Islet precursor cell (in vitro differentiated cells): ENCODE measurements around the gene GMDS.

ENCODE experiments used
- DNase-seq: peaks from one replicate; pipeline ENCODE4 v3.0.0-alpha.2; 2018

GMDS gene

DNA sequence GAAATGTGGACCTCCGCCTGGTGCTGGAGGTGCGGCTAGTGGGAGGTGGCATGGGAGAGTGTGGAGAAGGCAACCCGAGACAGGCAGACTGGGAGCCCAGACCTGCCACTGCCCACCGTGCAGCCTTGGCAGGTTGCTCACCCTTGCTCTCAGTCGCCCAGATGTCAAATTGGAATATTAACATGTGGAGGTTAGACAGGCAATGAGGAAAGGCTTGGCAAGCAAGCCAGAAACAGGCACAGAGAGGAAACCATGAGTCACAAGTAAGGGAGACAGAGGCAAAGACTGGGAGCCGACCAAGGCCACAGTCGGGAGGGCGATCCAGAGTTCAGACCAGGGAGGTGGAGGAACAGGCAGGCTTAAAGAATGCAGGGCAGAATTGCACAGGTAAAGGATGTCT lies 457.5 kb downstream of the GMDS start:
- no peak for DNase-seq

- DNase-seq = no peak
These were observed 458.7 kb downstream of the GMDS start for GRCh38 chr6:1786455-1787453.

- no peak for DNase-seq
These were observed 461.0 kb downstream of the GMDS start for GRCh38 chr6:1784422-1784884.

GRCh38 chr6:1781817-1782184 lies 463.6 kb downstream of the GMDS start:
- DNase-seq = no peak

- no peak for DNase-seq
These were observed 464.1 kb downstream of the GMDS start for GRCh38 chr6:1781152-1781816.

DNA sequence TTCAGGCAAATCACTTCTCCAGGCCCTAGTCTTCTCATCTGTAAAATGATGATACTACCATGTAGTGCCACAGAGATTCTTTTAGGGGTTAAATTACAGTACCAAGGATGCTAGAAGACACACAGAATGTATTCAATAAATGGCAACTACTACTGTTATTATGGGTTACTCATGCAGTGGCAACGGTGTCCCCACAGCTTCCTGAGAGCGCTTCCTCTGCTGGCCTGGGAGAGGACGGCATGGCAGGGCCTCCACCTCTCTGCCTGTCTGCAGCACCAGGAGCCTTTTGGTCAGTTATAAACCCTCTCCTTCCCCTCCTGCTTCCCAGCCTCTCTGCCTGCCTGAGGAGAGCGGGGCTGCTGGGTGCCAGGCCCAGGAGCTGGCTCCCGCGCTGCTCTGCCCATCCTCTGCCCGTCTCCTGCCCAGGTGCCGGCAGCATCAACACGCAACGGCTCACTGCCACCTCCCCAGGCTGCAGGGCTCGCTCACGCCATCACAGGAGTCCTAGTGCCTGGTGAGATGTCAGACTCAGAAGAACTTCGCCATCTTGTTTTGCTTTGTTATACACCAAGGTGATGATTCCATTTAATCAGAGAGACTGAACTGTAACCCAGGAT lies 465.0 kb downstream of the GMDS start:
- DNase-seq = no peak

DNA sequence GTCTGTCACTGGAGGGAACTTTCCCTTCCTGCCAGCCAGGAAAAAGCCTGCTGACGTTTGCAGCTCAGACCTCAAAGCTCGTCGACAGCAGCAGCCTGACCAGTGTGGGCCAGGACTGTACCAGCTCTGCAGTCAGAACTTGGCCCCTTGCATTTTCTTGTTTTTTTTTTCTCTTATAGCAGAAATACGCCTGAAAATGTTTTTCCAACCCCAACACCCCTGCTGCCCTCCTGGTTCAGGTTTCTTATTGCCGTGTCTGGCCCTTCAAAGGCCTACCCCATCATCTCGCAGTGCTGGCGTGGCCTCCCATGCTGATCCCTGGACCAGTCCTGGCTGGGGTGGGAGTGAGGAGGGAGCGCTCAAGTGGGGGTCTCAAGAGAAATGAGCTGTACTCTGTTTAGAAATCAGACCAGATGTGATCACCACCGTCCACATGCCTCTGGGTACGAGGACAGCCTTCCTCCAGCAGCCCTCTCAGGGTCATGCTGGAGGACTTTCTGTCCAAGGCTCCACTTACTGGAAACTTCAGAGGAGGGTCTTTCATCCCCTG lies 466.6 kb downstream of the GMDS start:
- no peak for DNase-seq

- DNase-seq = no peak
These were observed 467.3 kb downstream of the GMDS start for GRCh38 chr6:1777921-1778685.

DNA sequence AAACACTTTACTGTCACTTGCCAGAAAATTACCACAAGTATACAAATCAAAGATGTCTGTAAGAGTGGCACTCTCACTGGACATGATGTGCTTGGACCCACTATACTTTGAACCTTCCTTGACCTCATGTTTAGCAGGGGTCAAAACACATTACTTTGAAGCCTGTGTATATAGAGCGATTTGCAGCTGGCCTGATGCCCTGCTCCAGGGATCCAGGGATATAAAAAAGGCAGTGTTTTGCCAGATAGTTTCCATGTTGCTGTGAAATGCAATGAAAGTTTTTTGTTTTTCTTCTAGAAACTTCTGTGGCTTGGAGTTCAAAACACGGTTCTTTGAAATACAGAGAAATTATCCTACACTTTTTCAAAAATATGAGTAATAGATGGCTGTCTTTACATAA lies 470.0 kb downstream of the GMDS start:
- DNase-seq = no peak

DNA sequence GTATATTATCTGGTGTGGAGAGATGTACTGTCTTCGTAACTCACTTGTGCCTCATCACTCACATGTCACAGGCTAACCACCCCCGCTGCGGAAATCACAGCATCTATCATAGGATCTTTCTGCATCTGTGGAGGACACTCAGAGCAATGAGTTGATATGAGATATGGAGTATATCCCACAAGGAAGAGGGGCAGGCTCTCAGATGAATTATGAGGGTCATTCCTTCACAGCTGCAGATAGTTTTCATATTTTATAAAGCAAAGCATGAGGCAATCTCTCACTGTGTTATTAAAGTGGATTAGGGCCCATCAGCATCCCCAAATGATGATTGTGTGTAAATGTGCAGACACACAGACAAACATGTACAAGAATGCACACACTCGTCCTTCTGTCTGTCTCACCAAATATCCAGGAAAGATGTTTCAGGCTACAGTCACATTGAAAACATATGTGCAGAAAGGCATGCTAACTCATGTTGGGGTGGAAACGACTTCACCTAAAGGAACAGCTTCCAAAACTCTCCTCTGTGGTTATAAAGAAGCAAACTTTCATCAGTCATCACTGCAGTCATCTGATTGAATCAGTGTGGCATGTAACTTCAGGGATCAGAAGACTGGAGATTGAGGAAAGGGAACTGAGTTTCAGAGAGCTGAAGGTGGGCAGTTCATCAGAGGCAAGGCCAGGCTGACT lies 471.0 kb downstream of the GMDS start:
- no peak for DNase-seq

DNA sequence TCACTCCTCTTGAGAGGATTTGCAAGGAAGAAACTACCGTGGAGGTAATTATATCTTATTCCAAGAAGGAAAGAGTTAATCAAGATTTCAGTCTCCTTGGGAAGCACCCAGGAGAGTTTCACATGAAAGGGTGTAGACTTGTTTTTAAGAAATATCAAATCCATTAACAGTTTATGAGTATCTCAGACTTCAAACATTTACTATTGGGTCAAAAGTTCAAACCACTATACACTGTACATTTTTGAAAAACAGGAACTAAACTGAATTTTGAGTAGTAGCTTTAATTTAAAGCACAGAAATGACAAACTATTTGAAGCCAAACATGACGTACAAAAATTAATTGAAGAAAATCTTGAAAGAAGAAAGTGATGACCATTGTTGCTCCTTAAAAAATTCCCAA lies 471.7 kb downstream of the GMDS start:
- DNase-seq = no peak

DNA sequence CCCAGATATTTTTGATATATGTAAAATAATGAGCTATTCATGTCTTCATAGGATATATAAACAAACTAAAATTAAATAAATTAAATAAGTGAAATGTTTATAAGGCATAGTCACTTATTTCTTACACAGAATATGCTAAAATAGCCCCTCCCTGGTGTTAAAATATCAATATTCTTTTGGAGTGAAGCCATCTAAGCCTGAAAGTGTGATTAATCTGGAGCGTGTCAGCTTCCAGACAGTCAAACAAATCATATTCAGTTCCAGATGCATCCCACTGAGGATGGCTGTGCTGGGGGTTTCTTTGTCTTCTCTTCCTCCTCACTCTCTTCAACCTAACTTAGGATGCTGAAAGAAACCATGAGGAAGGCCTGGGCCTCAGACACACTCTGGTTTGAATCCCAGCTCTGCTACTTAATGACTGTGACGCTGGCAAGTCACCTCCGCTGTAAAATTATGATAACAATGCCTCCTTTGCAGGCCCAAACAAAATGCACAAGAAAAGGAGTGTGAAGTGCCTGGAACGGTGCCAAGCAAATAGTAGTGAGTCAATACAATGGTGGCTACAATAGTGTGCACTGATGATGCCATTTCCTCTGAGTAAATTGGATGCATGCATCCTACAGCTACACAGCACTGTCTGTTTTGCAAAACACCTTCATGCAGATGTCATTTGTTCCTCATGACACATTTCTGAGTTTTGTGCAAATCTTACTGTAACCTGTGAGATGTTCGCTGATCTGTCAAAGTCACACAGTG lies 474.3 kb downstream of the GMDS start:
- DNase-seq = no peak

DNA sequence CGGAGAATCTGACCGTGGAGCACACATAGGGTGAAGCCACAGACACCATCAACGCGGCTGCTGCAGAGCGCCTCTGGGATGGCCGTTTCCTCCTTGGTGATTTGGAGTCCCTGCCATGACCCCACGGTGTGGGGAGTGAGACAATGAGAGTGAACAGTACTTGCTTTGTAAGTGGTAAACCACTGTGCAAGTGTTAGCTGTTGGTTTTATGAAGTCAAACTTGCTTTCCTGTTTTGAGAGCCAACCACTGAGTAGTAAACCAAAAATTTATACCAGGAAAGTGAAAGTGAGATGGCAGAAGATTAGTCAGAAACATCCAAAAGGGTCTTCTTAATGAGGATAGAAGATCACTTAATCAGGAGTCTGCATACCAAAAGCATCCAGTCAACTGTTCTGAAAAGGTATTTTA lies 475.0 kb downstream of the GMDS start:
- DNase-seq = no peak

DNA sequence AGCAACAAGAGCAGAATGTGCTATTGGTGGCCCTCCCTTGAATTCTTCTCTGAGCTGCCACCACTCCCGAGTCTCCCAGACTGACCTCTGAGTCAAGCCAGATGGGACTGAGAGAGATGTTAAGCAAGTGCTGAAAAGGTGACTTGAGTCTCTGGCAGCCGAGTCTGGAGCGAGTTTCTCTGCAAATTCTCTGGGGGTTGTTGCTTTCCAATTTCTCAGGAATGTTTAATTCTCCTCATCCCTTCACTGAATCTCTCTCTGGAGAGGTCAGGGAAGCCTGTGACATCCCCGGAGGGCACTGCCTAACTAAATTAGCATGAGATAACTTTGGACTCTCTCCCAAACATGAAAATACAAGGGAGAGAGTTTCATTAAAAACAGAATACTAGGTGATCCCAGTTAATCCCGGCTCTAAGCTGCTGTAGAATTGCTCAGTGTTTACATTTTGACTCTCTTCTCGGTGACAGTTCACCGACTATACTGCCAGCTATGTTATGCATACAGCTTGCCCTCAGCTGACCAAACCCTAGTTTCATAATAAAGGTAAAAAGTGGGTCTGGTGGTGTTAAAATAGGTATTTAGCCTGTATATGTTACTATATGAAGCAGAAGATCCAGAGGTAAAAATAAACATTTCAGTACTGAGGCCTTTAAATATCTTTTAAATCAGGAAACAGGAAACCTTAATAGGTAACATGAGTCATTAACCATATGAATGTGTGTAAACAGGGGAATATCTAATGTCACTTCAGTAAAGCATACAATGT lies 477.7 kb downstream of the GMDS start:
- DNase-seq = peak; percentile 83

GRCh38 chr6:1766654-1767053 lies 478.8 kb downstream of the GMDS start:
- DNase-seq = no peak

- DNase-seq = no peak
These were observed 480.1 kb downstream of the GMDS start for GRCh38 chr6:1765160-1765903.

GRCh38 chr6:1764397-1764987 lies 480.9 kb downstream of the GMDS start:
- DNase-seq = no peak

- DNase-seq = no peak
These were observed 482.0 kb downstream of the GMDS start for GRCh38 chr6:1763404-1763803.

DNA sequence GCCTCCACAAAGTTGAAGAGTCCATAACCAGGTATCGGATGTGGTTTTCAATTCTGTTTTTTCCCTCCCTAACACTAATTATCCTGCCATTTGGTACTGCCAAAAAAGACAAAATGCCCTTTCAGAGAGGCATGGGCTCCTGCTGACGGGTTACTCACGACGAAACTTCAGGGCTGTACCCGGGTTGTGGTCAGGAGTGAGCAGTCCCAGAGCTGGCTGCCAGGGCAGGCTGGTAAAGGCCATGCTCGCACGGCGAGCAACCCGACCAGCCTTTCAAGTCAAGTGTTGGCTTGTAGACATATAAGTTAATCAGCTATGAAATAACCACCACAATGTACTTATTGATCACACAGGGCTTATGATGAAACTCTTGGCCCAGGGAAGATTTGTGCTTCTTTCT lies 483.2 kb downstream of the GMDS start:
- no peak for DNase-seq
